ENCODE data around the gene NPM1. TPM values are rescaled to one million over a fixed set of nuclear protein-coding genes. Genes with fewer than 3 reads are reported as not detected.
"Not testable (repeated sequence)": the region's sequence is repeated elsewhere in the genome, so short reads cannot be mapped to it uniquely, and the experiment has no call there.

NPM1 gene
- total and polyA plus RNA-seq, 4 experiments from 2014 or later = 595 to 892 (median 817) TPM

DNA sequence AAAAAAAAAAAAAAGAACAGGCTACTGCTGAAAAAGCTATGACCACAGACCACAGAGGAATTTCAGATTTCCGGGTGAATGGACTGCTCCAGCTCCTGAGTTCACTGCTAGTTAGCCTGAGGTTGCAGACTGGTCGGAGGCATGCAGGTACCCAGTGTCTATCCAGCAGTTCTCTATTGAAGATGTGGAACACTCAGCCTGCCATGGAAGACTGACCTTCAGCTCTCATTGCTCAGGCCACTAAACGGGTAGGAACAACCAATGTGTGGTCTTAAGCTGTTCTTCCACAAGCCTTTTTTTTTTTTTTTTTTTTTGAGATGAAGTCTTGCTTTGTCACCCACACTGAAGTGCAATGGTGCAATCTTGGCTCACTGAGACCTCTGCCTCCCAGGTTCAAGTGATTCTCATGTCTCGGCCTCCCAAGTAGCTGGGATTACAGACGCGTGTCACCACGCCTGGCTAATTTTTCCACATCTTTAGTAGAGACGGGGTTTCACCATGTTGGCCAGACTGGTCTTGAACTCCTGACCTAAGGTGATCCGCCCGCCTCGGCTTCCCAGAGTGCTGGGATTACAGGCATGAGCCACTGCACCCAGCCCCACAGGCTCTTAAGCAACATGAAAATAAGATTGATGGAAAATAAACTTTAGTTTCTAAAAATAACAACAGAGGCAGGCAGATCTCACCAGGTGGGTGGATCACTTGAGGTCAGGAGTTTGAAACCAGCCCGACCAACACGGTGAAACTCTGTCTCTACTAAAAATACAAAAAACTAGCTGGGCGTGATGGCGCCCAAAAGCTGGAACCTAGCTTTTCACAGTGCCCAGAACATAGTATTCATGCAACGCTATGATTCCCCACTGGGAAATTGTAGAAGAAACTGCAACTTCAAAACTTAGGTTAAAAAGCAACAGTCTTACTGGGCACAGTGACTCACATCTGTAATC lies 20.0 kb upstream of the NPM1 start:
- H3K36me3 ChIP-seq (ENCODE audit: insufficient read depth, low read length) = no peaks in the 10 kb centered on the region
- CTCF ChIA-PET (ENCODE audit: partially characterized antibody) = no interaction called here
- Mint-ChIP-seq H3K4me3 (no peak overlapping the region), H3K27me3 (peaks cover 9 to 18% of the 10 kb centered on the region in 2 donors), H3K9me3 (no peaks in the 10 kb centered on the region), H3K4me1 (no peaks in the 10 kb centered on the region), H3K36me3 (no peaks in the 10 kb centered on the region), H3K27ac (no peak overlapping the region)
- no peak overlapping the region for H3K4me3 ChIP-seq (ENCODE audit: low read length in 2 of 2)
- H3K9me3 ChIP-seq (ENCODE audit: control insufficient read depth in 1 of 2, low read length in 2 of 2) = no peaks in the 10 kb centered on the region
- intact Hi-C loops (cut with micrococcal nuclease) = no loop called here
- POLR2A ChIA-PET (ENCODE audit: partially characterized antibody) = no interaction called here
- H3K27ac ChIP-seq (ENCODE audit: low read depth, low read length) = no peak overlapping the region
- H3K4me1 ChIP-seq (ENCODE audit: insufficient read depth, low read length) = no peaks in the 10 kb centered on the region
- H3K27me3 ChIP-seq (ENCODE audit: insufficient read depth, low read length) = no peaks in the 10 kb centered on the region
- DNase-seq = no peak

DNA sequence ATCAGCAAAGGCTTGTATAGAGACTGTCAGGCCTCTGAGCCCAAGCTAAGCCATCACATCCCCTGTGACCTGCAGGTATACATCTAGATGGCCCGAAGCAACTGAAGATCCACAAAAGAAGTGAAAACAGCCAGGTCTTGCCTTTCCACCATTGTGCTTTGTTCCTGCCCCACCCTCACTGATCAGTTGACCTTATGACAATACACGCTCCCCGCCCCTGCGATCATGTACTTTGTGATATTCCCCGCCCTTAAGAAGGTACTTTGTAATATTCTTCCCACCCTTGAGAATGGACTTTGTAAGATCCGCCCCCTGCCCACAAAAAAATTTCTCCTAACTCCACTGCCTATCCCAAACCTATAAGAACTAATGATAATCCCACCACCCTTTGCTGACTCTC lies 18.6 kb upstream of the NPM1 start:
- ChIA-PET CTCF (ENCODE audit: partially characterized antibody) (no interaction called here), POLR2A (ENCODE audit: partially characterized antibody) (no interaction called here)
- H3K4me3 Mint-ChIP-seq = no peak overlapping the region
- H3K27me3 Mint-ChIP-seq = peaks cover 4 to 15% of the 10 kb centered on the region in 2 donors
- Histone ChIP-seq H3K4me1 (ENCODE audit: insufficient read depth, low read length) (no peaks in the 10 kb centered on the region), H3K9me3 (ENCODE audit: control insufficient read depth in 1 of 2, low read length in 2 of 2) (no peaks in the 10 kb centered on the region), H3K4me3 (ENCODE audit: low read length in 2 of 2) (no peak overlapping the region), H3K36me3 (ENCODE audit: insufficient read depth, low read length) (no peaks in the 10 kb centered on the region), H3K27ac (ENCODE audit: low read depth, low read length) (no peak overlapping the region), H3K27me3 (ENCODE audit: insufficient read depth, low read length) (no peaks in the 10 kb centered on the region)
- H3K9me3 Mint-ChIP-seq = no peaks in the 10 kb centered on the region
- no peak for DNase-seq
- intact Hi-C loops (cut with micrococcal nuclease) = no loop called here
- H3K36me3 Mint-ChIP-seq = no peaks in the 10 kb centered on the region
- no peak overlapping the region for H3K27ac Mint-ChIP-seq
- H3K4me1 Mint-ChIP-seq = no peaks in the 10 kb centered on the region

DNA sequence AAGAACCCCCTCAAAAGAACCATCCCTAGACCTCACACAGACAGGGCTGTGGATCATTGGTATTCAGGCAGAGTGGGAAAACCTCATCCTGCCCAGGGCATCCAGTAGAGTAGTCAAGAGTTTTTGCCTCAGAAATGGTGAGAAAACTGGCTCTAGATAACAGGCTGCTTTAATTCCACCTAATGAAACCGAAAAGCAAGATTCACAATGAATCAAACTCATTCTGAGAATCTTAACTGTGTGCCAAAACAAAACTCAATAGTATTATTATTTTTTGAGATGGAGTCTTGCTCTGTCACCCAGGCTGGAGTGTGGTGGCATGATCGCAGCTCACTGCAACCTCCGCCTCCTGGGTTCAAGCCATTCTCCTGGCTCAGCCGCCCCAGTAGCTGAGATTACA lies 17.8 kb upstream of the NPM1 start:
- Histone ChIP-seq H3K4me3 (ENCODE audit: low read length in 2 of 2) (no peak overlapping the region), H3K27ac (ENCODE audit: low read depth, low read length) (no peak overlapping the region), H3K4me1 (ENCODE audit: insufficient read depth, low read length) (no peaks in the 10 kb centered on the region), H3K9me3 (ENCODE audit: control insufficient read depth in 1 of 2, low read length in 2 of 2) (no peaks in the 10 kb centered on the region), H3K27me3 (ENCODE audit: insufficient read depth, low read length) (no peaks in the 10 kb centered on the region), H3K36me3 (ENCODE audit: insufficient read depth, low read length) (no peaks in the 10 kb centered on the region)
- no peaks in the 10 kb centered on the region for H3K4me1 Mint-ChIP-seq
- no peak for DNase-seq
- H3K4me3 Mint-ChIP-seq = no peak overlapping the region
- no peaks in the 10 kb centered on the region for H3K36me3 Mint-ChIP-seq
- POLR2A ChIA-PET (ENCODE audit: partially characterized antibody) = no interaction called here
- CTCF ChIA-PET (ENCODE audit: partially characterized antibody) = no interaction called here
- intact Hi-C loops (cut with micrococcal nuclease) = no loop called here
- H3K9me3 Mint-ChIP-seq = no peaks in the 10 kb centered on the region
- H3K27ac Mint-ChIP-seq = no peak overlapping the region
- peaks cover 4 to 15% of the 10 kb centered on the region in 2 donors for H3K27me3 Mint-ChIP-seq

DNA sequence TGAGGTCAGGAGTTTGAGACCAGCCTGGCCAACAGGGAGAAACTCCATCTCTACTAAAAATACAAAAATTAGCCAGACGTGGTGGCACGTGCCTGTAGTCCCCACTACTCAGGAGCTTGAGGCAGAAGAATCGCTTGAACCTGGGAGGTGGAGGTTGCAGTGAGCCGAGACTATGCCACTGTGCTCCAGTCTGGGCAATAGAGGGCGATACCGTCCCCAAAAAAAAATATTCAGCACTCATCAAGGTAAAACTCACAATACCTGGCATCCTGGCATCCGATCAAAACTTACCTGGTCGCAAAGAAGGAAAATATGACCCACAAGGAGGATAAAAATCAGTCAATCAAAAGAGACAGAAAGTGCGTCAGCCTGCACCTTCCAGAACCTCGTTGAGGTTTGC lies 16.8 kb upstream of the NPM1 start:
- H3K27me3 ChIP-seq (ENCODE audit: insufficient read depth, low read length); H3K36me3 Mint-ChIP-seq; POLR2A ChIA-PET (ENCODE audit: partially characterized antibody); H3K4me1 ChIP-seq (ENCODE audit: insufficient read depth, low read length); H3K27ac ChIP-seq (ENCODE audit: low read depth, low read length); H3K36me3 ChIP-seq (ENCODE audit: insufficient read depth, low read length); H3K27ac Mint-ChIP-seq; H3K4me3 Mint-ChIP-seq; H3K27me3 Mint-ChIP-seq; DNase-seq; H3K9me3 ChIP-seq (ENCODE audit: control insufficient read depth in 1 of 2, low read length in 2 of 2); H3K4me1 Mint-ChIP-seq; H3K9me3 Mint-ChIP-seq; H3K4me3 ChIP-seq (ENCODE audit: low read length in 2 of 2); CTCF ChIA-PET (ENCODE audit: partially characterized antibody); intact Hi-C loops (cut with micrococcal nuclease): not testable (repeated sequence)

DNA sequence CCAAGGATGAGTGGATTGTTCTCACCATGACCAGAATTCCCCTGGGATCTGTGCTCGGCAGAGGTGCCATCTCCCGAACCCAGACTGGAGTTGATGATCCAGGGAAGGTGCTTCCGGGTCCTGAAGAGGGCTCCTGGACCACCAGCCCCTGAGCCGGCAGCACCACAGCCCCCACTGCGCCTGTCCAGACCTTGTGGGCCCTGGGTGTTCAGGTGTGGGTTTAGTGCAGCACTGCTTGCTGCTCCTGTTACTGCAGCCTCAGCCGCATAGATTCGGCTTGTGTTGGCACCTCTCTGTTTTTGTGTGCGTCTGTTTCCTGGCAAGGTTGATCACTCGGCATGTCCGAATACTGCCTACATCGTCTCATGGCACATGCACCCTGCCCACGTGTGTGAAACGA lies 16.3 kb upstream of the NPM1 start:
- Mint-ChIP-seq H3K36me3 (no peaks in the 10 kb centered on the region), H3K9me3 (no peaks in the 10 kb centered on the region), H3K4me3 (no peak overlapping the region), H3K27me3 (peaks cover 0 to 7% of the 10 kb centered on the region in 2 donors), H3K27ac (no peak overlapping the region), H3K4me1 (no peaks in the 10 kb centered on the region)
- ChIA-PET CTCF (ENCODE audit: partially characterized antibody) (no interaction called here), POLR2A (ENCODE audit: partially characterized antibody) (no interaction called here)
- H3K27ac ChIP-seq (ENCODE audit: low read depth, low read length) = no peak overlapping the region
- no peaks in the 10 kb centered on the region for H3K4me1 ChIP-seq (ENCODE audit: insufficient read depth, low read length)
- DNase-seq = no peak
- intact Hi-C loops (cut with micrococcal nuclease) = no loop called here
- H3K27me3 ChIP-seq (ENCODE audit: insufficient read depth, low read length) = no peaks in the 10 kb centered on the region
- H3K9me3 ChIP-seq (ENCODE audit: control insufficient read depth in 1 of 2, low read length in 2 of 2) = no peaks in the 10 kb centered on the region
- no peak overlapping the region for H3K4me3 ChIP-seq (ENCODE audit: low read length in 2 of 2)
- H3K36me3 ChIP-seq (ENCODE audit: insufficient read depth, low read length) = no peaks in the 10 kb centered on the region

DNA sequence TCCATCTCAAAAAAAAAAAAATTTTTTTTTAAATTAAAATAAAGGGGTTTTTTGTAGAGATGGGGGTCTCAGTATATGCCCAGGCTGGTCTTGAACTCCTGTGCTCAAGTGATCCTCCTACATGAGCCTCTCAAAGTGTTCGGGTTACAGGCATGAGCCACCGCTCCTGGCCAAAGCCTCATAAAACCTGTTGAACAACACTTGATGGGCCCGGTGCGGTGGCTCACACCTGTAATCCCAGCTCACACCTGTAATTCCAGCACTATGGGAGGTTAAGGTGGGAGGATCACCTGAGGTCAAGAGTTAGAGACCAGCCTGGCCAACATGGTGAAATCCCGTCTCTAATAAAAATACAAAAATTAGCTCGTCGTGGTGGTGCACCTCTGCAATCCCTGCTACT lies 7.7 kb upstream of the NPM1 start:
- no peaks in the 10 kb centered on the region for H3K4me1 Mint-ChIP-seq
- intact Hi-C loops (cut with micrococcal nuclease) = loop anchor here (10.0 kb wide), 1 partner anchor 1675 kb away; the partner anchor contains the start of gene CREBRF
- POLR2A ChIA-PET (ENCODE audit: partially characterized antibody) = interaction anchor here (1.7 kb wide), 1 partner anchor 8 kb away, joined by 3 read pairs; the partner anchor contains the start of gene NPM1
- no peak overlapping the region for H3K27ac Mint-ChIP-seq
- H3K9me3 Mint-ChIP-seq = no peaks in the 10 kb centered on the region
- peaks cover 0 to 1% of the 10 kb centered on the region in 2 donors for H3K27me3 Mint-ChIP-seq
- CTCF ChIA-PET (ENCODE audit: partially characterized antibody) = no interaction called here
- H3K4me1 ChIP-seq (ENCODE audit: insufficient read depth, low read length) = no peaks in the 10 kb centered on the region
- no peak overlapping the region for H3K27ac ChIP-seq (ENCODE audit: low read depth, low read length)
- no peaks in the 10 kb centered on the region for H3K27me3 ChIP-seq (ENCODE audit: insufficient read depth, low read length)
- H3K36me3 Mint-ChIP-seq = no peaks in the 10 kb centered on the region
- no peak overlapping the region for H3K4me3 ChIP-seq (ENCODE audit: low read length in 2 of 2)
- H3K4me3 Mint-ChIP-seq = no peak overlapping the region
- H3K9me3 ChIP-seq (ENCODE audit: control insufficient read depth in 1 of 2, low read length in 2 of 2) = no peaks in the 10 kb centered on the region
- DNase-seq = no peak
- no peaks in the 10 kb centered on the region for H3K36me3 ChIP-seq (ENCODE audit: insufficient read depth, low read length)

DNA sequence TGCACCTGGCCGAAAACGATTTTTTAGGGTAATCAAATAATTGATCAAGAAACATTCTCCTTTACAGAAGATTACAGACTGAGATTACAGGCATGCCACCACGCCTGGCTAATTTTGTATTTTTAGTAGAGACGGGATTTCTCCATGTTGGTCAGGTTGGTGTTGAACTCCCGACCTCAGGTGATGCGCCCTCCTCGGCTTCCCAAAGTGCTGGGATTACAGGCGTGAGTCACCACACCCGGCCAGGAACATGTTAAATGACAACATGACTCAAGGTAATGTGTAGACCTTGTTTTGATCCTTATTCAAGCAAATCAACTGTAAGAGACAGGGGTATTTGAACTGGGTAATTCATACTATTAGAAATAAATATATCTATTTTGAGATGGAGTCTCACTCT lies 3.2 kb upstream of the NPM1 start:
- H3K27me3 ChIP-seq (ENCODE audit: insufficient read depth, low read length); H3K27me3 Mint-ChIP-seq; H3K4me3 ChIP-seq (ENCODE audit: low read length in 2 of 2); H3K4me3 Mint-ChIP-seq; H3K27ac ChIP-seq (ENCODE audit: low read depth, low read length); H3K27ac Mint-ChIP-seq; H3K9me3 ChIP-seq (ENCODE audit: control insufficient read depth in 1 of 2, low read length in 2 of 2); POLR2A ChIA-PET (ENCODE audit: partially characterized antibody); H3K36me3 ChIP-seq (ENCODE audit: insufficient read depth, low read length); DNase-seq; CTCF ChIA-PET (ENCODE audit: partially characterized antibody): not testable (repeated sequence)
- Mint-ChIP-seq H3K4me1 (peaks cover 9 to 28% (median 17%) of the 10 kb centered on the region in 4 donors), H3K36me3 (peaks cover 0 to 21% of the 10 kb centered on the region in 2 donors), H3K9me3 (peaks cover 0 to 10% (median 0%) of the 10 kb centered on the region in 8 donors)
- intact Hi-C loops (cut with micrococcal nuclease) = loop anchor here (10.0 kb wide), 1 partner anchor 1670 kb away; the partner anchor contains the start of gene CREBRF
- H3K4me1 ChIP-seq (ENCODE audit: insufficient read depth, low read length) = peaks cover 14% of the 10 kb centered on the region
